Measurements from ENCODE around the gene NR1I2. TPM values are rescaled to one million over a fixed set of nuclear protein-coding genes. Genes with fewer than 3 reads are reported as not detected.

Gene NR1I2
- total and polyA plus RNA-seq, 2 donors (not counting 1 experiment from before 2014, with no cell fraction given), result 0.30 to 0.52 TPM

DNA sequence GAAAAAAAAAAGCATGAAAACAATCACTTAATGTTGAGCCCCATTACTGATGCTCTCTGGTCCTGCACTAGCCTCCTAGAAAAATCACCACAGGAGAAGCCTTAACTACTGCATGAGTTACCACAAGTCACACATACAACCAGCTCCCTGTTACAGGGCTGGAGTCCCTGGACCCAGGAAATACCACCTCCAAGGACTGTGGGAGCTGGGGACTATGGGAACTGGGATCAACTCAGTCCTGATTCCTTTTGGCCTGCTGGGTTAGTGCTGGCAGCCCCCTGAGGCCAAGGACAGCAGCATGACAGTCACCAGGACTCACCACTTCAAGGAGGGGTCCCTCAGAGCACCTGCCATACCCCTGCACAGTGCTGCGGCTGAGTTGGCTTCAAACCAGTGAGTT, 559 bp downstream of the NR1I2 start:
- ChIA-PET CTCF (no interaction called here), POLR2A (no interaction called here)
- H3K4me3 ChIP-seq (ENCODE audit: control extremely low read depth in 1 of 5, extremely low read depth in 1 of 5, insufficient read depth in 1 of 5, low read depth in 2 of 5, low read length in 4 of 5), result no peak overlapping the region
- no peak overlapping the region for H3K4me2 ChIP-seq (replicated peaks; ENCODE audit: low read depth, low read length, poor library complexity, severe bottlenecking)
- H3K27me3 Mint-ChIP-seq, result no peaks in the 10 kb centered on the region
- no peak for TF ChIP-seq EZH2 (IDR thresholded peaks at IDR 0.05; ENCODE audit: borderline replicate concordance, insufficient read depth, low read depth, low read length, poor library complexity, severe bottlenecking)
- TF ChIP-seq, protein P1, sequence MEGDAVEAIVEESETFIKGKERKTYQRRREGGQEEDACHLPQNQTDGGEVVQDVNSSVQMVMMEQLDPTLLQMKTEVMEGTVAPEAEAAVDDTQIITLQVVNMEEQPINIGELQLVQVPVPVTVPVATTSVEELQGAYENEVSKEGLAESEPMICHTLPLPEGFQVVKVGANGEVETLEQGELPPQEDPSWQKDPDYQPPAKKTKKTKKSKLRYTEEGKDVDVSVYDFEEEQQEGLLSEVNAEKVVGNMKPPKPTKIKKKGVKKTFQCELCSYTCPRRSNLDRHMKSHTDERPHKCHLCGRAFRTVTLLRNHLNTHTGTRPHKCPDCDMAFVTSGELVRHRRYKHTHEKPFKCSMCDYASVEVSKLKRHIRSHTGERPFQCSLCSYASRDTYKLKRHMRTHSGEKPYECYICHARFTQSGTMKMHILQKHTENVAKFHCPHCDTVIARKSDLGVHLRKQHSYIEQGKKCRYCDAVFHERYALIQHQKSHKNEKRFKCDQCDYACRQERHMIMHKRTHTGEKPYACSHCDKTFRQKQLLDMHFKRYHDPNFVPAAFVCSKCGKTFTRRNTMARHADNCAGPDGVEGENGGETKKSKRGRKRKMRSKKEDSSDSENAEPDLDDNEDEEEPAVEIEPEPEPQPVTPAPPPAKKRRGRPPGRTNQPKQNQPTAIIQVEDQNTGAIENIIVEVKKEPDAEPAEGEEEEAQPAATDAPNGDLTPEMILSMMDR (IDR thresholded peaks at IDR 0.05), result no peak
- H3K9me3 ChIP-seq (ENCODE audit: control extremely low read depth in 1 of 3, control insufficient read depth in 2 of 3, insufficient read depth in 1 of 3, low read length in 2 of 3), result no peaks in the 10 kb centered on the region
- no peaks in the 10 kb centered on the region for H3K9me3 Mint-ChIP-seq (ENCODE audit: insufficient read depth)
- H3K4me1 ChIP-seq (ENCODE audit: control insufficient read depth in 2 of 2, insufficient read depth in 2 of 2, low read length in 2 of 2), result no peaks in the 10 kb centered on the region
- H3K27ac Mint-ChIP-seq, result no peak overlapping the region
- H3K9ac ChIP-seq (ENCODE audit: low read length), result no peak overlapping the region
- WGBS (ENCODE audit: insufficient coverage), result 100% methylated on average over 1 of the region's 1 CpG
- intact Hi-C loops (cut with micrococcal nuclease), result no loop called here
- no peak overlapping the region for H3K27ac ChIP-seq (ENCODE audit: low read length in 2 of 2)
- no peak overlapping the region for H2AFZ ChIP-seq (ENCODE audit: insufficient read depth, low read depth, low read length, poor library complexity, severe bottlenecking)
- DNase-seq, result no peak
- no peaks in the 10 kb centered on the region for H4K20me1 ChIP-seq (ENCODE audit: control insufficient read depth, insufficient read depth, low read length, poor library complexity, severe bottlenecking)
- no peaks in the 10 kb centered on the region for H3K27me3 ChIP-seq (replicated peaks in 1 of 4; ENCODE audit: control extremely low read depth in 1 of 4, control insufficient read depth in 3 of 4, insufficient read depth in 4 of 4, low read length in 3 of 4)
- H3K4me3 Mint-ChIP-seq, result no peak overlapping the region
- H3K36me3 ChIP-seq (replicated peaks in 1 of 2; ENCODE audit: control extremely low read depth in 1 of 2, control insufficient read depth in 1 of 2, extremely low read depth in 1 of 2, insufficient read depth in 2 of 2, low read length in 1 of 2), result no peaks in the 10 kb centered on the region
- H3K4me1 Mint-ChIP-seq, result no peaks in the 10 kb centered on the region
- no peak for ATAC-seq (ENCODE audit: low read depth)
- no peaks in the 10 kb centered on the region for H3K79me2 ChIP-seq (ENCODE audit: control insufficient read depth, insufficient read depth, low read length)

DNA sequence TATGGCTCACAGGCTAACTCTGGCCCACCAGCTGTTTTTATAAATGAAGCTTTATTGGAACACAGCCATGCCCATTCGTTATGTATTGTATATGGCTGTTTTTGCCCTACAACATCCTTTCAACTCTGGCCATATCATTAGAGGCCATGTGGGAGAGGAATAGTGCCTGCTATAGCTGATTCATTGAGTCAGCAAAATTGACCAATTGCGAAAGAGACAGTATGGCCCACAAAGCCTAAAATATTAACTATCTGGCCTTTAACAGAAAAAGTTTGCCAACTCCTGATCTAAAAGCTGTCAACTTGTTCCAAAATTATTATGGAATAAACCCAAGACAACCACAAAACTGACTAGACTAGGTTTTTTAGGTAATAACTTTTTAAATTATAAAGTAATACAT, 1.4 kb downstream of the NR1I2 start:
- no peaks in the 10 kb centered on the region for H3K79me2 ChIP-seq (ENCODE audit: control insufficient read depth, insufficient read depth, low read length)
- no peaks in the 10 kb centered on the region for H3K9me3 Mint-ChIP-seq (ENCODE audit: insufficient read depth)
- H3K4me1 ChIP-seq (ENCODE audit: control insufficient read depth in 2 of 2, insufficient read depth in 2 of 2, low read length in 2 of 2), result no peaks in the 10 kb centered on the region
- intact Hi-C loops (cut with micrococcal nuclease), result no loop called here
- no peaks in the 10 kb centered on the region for H3K27me3 ChIP-seq (replicated peaks in 1 of 4; ENCODE audit: control extremely low read depth in 1 of 4, control insufficient read depth in 3 of 4, insufficient read depth in 4 of 4, low read length in 3 of 4)
- no peak overlapping the region for H3K4me3 Mint-ChIP-seq
- no peak overlapping the region for H3K9ac ChIP-seq (ENCODE audit: low read length)
- no peaks in the 10 kb centered on the region for H3K4me1 Mint-ChIP-seq
- H3K9me3 ChIP-seq (ENCODE audit: control extremely low read depth in 1 of 3, control insufficient read depth in 2 of 3, insufficient read depth in 1 of 3, low read length in 2 of 3), result no peaks in the 10 kb centered on the region
- H3K4me2 ChIP-seq (replicated peaks; ENCODE audit: low read depth, low read length, poor library complexity, severe bottlenecking), result no peak overlapping the region
- H4K20me1 ChIP-seq (ENCODE audit: control insufficient read depth, insufficient read depth, low read length, poor library complexity, severe bottlenecking), result no peaks in the 10 kb centered on the region
- no CpG with 5 or more reads among the region's 2 CpGs for whole genome bisulfite sequencing (ENCODE audit: insufficient coverage)
- no peak overlapping the region for H2AFZ ChIP-seq (ENCODE audit: insufficient read depth, low read depth, low read length, poor library complexity, severe bottlenecking)
- no peaks in the 10 kb centered on the region for H3K27me3 Mint-ChIP-seq
- no peak overlapping the region for H3K4me3 ChIP-seq (ENCODE audit: control extremely low read depth in 1 of 5, extremely low read depth in 1 of 5, insufficient read depth in 1 of 5, low read depth in 2 of 5, low read length in 4 of 5)
- no peak overlapping the region for H3K27ac Mint-ChIP-seq
- ATAC-seq (ENCODE audit: low read depth), result no peak
- DNase-seq, result no peak
- TF ChIP-seq EZH2 (IDR thresholded peaks at IDR 0.05; ENCODE audit: borderline replicate concordance, insufficient read depth, low read depth, low read length, poor library complexity, severe bottlenecking), result no peak
- TF ChIP-seq, protein P1 (IDR thresholded peaks at IDR 0.05), result no peak
- no peak overlapping the region for H3K27ac ChIP-seq (ENCODE audit: low read length in 2 of 2)
- POLR2A ChIA-PET, result no interaction called here
- CTCF ChIA-PET, result no interaction called here
- H3K36me3 ChIP-seq (replicated peaks in 1 of 2; ENCODE audit: control extremely low read depth in 1 of 2, control insufficient read depth in 1 of 2, extremely low read depth in 1 of 2, insufficient read depth in 2 of 2, low read length in 1 of 2), result no peaks in the 10 kb centered on the region

All from B cell (primary cell).